Loucy (cell line): ENCODE measurements around the gene NTPCR.

Experiments
- H2AFZ ChIP-seq: fragments of 200-600 bp; sonication (generic); 2 replicates; pipeline ENCODE4 v1.6.0; 2016; ENCODE audit warnings: antibody characterized with exemption, mild to moderate bottlenecking, low read length, moderate library complexity
- H3F3A ChIP-seq: fragments of 200-600 bp; 2 replicates; pipeline ENCODE4 v1.6.0; 2016; ENCODE audit warnings: antibody characterized with exemption, low read depth, mild to moderate bottlenecking
- H3K27me3 ChIP-seq: fragments of 200-600 bp; sonication (generic); 2 replicates; pipeline ENCODE4 v1.6.1; 2014; ENCODE audit warnings: low read length, mild to moderate bottlenecking; ENCODE audit not compliant: insufficient read depth, poor library complexity, severe bottlenecking
- H3K36me3 ChIP-seq: fragments of 200-600 bp; sonication (generic); 2 replicates; pipeline ENCODE4 v1.6.1; 2016; ENCODE audit warnings: low read length; ENCODE audit not compliant: insufficient read depth
- H3K4me1 ChIP-seq: fragments of 200-600 bp; sonication (generic); 2 replicates; pipeline ENCODE4 v1.5.1; 2014; ENCODE audit warnings: low read length, mild to moderate bottlenecking; ENCODE audit not compliant: insufficient read depth, poor library complexity, severe bottlenecking
- H3K4me2 ChIP-seq: fragments of 200-600 bp; sonication (generic); 2 replicates; pipeline ENCODE4 v1.6.0; 2014; ENCODE audit warnings: antibody characterized with exemption, low read length, low read depth, mild to moderate bottlenecking; ENCODE audit not compliant: poor library complexity, severe bottlenecking
- H3K4me3 ChIP-seq: fragments of 200-600 bp; sonication (generic); 2 replicates; pipeline ENCODE4 v1.5.1; 2014; ENCODE audit warnings: low read length, mild to moderate bottlenecking, mixed read lengths; ENCODE audit not compliant: poor library complexity, severe bottlenecking
- H3K79me2 ChIP-seq: fragments of 200-600 bp; sonication (generic); 2 replicates; pipeline ENCODE4 v1.6.1; 2014; ENCODE audit warnings: low read length; ENCODE audit not compliant: insufficient read depth
- H3K9ac ChIP-seq: fragments of 200-600 bp; sonication (generic); 2 replicates; pipeline ENCODE4 v1.6.0; 2014; ENCODE audit warnings: mild to moderate bottlenecking, low read depth, low read length, moderate library complexity; ENCODE audit not compliant: poor library complexity, severe bottlenecking
- H3K9me2 ChIP-seq: fragments of 200-600 bp; sonication (generic); replicated peaks from 2 replicates; pipeline ENCODE4 v1.6.1; 2016; ENCODE audit warnings: low read depth, low read length, mixed read lengths
- H3K9me3 ChIP-seq: fragments of 200-600 bp; sonication (generic); 2 replicates; pipeline ENCODE4 v1.6.1; 2014; ENCODE audit warnings: mild to moderate bottlenecking, antibody characterized with exemption, low read length, low read depth; ENCODE audit not compliant: insufficient read depth
- H4K20me1 ChIP-seq: fragments of 200-600 bp; sonication (generic); 2 replicates; pipeline ENCODE4 v1.6.0; 2014; ENCODE audit warnings: antibody characterized with exemption, low read length, mild to moderate bottlenecking; ENCODE audit not compliant: insufficient read depth, poor library complexity, severe bottlenecking
- EZH2phosphoT487 ChIP-seq: fragments of 200-600 bp; IDR thresholded peaks from 2 replicates; pipeline ENCODE4 v1.6.1; 2018; ENCODE audit warnings: antibody characterized with exemption, mild to moderate bottlenecking, moderate library complexity, borderline replicate concordance
- TF ChIP-seq, protein P1 (sequence below): fragments of 200-600 bp; sonication (generic); conservative IDR thresholded peaks from 2 replicates; pipeline ENCODE4 v1.5.1; 2014; ENCODE audit warnings: mild to moderate bottlenecking, antibody characterized with exemption, low read length

NTPCR gene

DNA sequence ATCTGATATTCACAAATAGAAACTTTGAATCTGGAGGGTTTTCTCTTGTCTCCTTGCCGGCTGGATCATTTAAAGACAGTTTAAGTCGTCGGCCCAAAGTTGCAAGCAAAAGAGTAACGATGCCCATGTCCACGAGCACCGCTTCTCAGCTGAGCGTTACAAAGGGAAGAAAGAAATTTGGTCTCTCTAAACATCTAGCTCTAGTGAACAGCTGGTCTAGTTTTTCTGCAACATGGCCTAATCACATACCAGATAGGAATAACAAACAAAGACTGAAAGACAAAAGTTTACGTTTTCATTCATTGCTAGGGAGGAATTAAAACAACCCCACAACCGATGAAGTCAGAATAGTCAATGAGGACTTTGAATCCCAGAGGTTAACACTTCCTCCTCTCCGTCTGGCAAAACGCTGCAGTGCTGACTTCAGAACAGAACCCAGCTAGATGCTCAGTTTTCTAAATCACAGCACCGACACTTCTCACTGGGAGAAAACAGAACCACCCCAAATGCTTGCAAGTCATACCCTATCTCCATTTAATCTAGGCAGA is 69.4 kb downstream of the NTPCR start:
- H4K20me1 ChIP-seq: no peaks in the 10 kb centered on the region
- peak overlapping the region; percentile 43 for H3K9ac ChIP-seq
- no peak for TF ChIP-seq EZH2phosphoT487
- TF ChIP-seq, protein P1, sequence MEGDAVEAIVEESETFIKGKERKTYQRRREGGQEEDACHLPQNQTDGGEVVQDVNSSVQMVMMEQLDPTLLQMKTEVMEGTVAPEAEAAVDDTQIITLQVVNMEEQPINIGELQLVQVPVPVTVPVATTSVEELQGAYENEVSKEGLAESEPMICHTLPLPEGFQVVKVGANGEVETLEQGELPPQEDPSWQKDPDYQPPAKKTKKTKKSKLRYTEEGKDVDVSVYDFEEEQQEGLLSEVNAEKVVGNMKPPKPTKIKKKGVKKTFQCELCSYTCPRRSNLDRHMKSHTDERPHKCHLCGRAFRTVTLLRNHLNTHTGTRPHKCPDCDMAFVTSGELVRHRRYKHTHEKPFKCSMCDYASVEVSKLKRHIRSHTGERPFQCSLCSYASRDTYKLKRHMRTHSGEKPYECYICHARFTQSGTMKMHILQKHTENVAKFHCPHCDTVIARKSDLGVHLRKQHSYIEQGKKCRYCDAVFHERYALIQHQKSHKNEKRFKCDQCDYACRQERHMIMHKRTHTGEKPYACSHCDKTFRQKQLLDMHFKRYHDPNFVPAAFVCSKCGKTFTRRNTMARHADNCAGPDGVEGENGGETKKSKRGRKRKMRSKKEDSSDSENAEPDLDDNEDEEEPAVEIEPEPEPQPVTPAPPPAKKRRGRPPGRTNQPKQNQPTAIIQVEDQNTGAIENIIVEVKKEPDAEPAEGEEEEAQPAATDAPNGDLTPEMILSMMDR: no peak
- no peaks in the 10 kb centered on the region for H3K9me3 ChIP-seq
- H3K79me2 ChIP-seq: no peaks in the 10 kb centered on the region
- peaks cover 27% of the 10 kb centered on the region for H3K4me1 ChIP-seq
- no peak overlapping the region for H2AFZ ChIP-seq
- no peaks in the 10 kb centered on the region; the same call in 1 of the 2 replicates for H3K36me3 ChIP-seq
- no peaks in the 10 kb centered on the region for H3K9me2 ChIP-seq
- no peaks in the 10 kb centered on the region for H3K27me3 ChIP-seq
- no peak overlapping the region for H3K4me3 ChIP-seq
- 0 out of 2 replicates have a peak, but pooled peaks cover 3% of the 10 kb centered on the region for H3F3A ChIP-seq
- peak overlapping the region; percentile 12 for H3K4me2 ChIP-seq

DNA sequence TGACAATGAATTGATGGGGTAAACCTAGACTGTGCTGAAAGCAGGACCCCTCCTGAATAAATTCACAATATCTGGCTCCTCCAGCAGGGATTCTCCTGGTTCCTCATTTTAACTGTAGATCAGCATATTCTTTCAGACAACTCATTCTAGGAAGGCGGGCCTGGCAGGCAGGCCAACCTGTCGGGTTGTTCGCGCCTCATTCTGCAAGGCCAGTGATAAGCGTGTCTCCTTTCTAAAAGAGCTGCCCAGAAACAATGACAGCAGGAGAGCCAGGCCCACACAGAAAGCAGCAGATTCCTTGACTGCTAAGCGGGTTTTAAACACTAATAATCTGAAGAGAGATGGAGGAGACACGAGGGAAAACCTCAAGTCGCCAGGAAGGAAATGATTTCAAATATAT is 70.0 kb downstream of the NTPCR start:
- no peaks in the 10 kb centered on the region for H3K9me3 ChIP-seq
- H3K4me3 ChIP-seq: no peak overlapping the region
- H3K4me1 ChIP-seq: peaks cover 27% of the 10 kb centered on the region
- H4K20me1 ChIP-seq: no peaks in the 10 kb centered on the region
- TF ChIP-seq EZH2phosphoT487: no peak
- TF ChIP-seq, protein P1: no peak
- no peaks in the 10 kb centered on the region for H3K27me3 ChIP-seq
- no peaks in the 10 kb centered on the region for H3K9me2 ChIP-seq
- 0 out of 2 replicates have a peak, but pooled peaks cover 3% of the 10 kb centered on the region for H3F3A ChIP-seq
- H3K79me2 ChIP-seq: no peaks in the 10 kb centered on the region
- no peak overlapping the region for H2AFZ ChIP-seq
- peak overlapping the region; percentile 12 for H3K4me2 ChIP-seq
- H3K9ac ChIP-seq: peak overlapping the region; percentile 43
- no peaks in the 10 kb centered on the region; the same call in 1 of the 2 replicates for H3K36me3 ChIP-seq

GRCh38 chr1:233022246-233022645 is 71.8 kb downstream of the NTPCR start:
- no peaks in the 10 kb centered on the region for H3F3A ChIP-seq
- H3K9ac ChIP-seq: no peak overlapping the region
- no peaks in the 10 kb centered on the region for H3K27me3 ChIP-seq
- no peaks in the 10 kb centered on the region for H4K20me1 ChIP-seq
- H3K9me2 ChIP-seq: no peaks in the 10 kb centered on the region
- H3K4me3 ChIP-seq: no peak overlapping the region
- H3K4me1 ChIP-seq: peaks cover 13% of the 10 kb centered on the region
- no peaks in the 10 kb centered on the region for H3K79me2 ChIP-seq
- no peaks in the 10 kb centered on the region; the same call in 1 of the 2 replicates for H3K36me3 ChIP-seq
- H2AFZ ChIP-seq: no peak overlapping the region
- no peak for TF ChIP-seq EZH2phosphoT487
- TF ChIP-seq, protein P1: no peak
- no peak overlapping the region for H3K4me2 ChIP-seq
- no peaks in the 10 kb centered on the region for H3K9me3 ChIP-seq
